Epithelial cell of proximal tubule (primary cell): Measurements from ENCODE around the gene BACE2. TPM values are rescaled to one million over a fixed set of nuclear protein-coding genes. Genes with fewer than 3 reads are reported as not detected.

ENCODE experiments used
- DNase-seq: peaks from one replicate; pipeline ENCODE4 v3.0.0-alpha.2; 2011; ENCODE audit warnings: low read depth
- H3K4me3 ChIP-seq: 2 replicates; pipeline ENCODE4 v1.5.1; 2011; ENCODE audit warnings: low read depth, mild to moderate bottlenecking, low read length
- CTCF ChIP-seq: conservative IDR thresholded peaks from 2 replicates; pipeline ENCODE4 v1.5.1; 2012; ENCODE audit warnings: low read depth, mild to moderate bottlenecking, low read length
- total RNA-seq: library from RNA; depleted of rRNA; stranded (reverse); fragments of >200 nt; gene quantifications from 2 replicates; pipeline ENCODE4 v1.2.3, GENCODE V29; 2015

Gene BACE2
- total RNA-seq, 1 donor from 2014 or later: 60.9 TPM

- no peak for TF ChIP-seq CTCF
- no peak for DNase-seq
- no peak overlapping the region for H3K4me3 ChIP-seq
These were observed 8.9 kb downstream of the BACE2 start for GRCh38 chr21:41176846-41177245.

- no peak for DNase-seq
- TF ChIP-seq CTCF: no peak
- no peak overlapping the region for H3K4me3 ChIP-seq
These were observed 12.8 kb downstream of the BACE2 start for GRCh38 chr21:41180752-41181151.

- no peak overlapping the region for H3K4me3 ChIP-seq
- no peak for DNase-seq
- no peak for TF ChIP-seq CTCF
These were observed 14.6 kb downstream of the BACE2 start for GRCh38 chr21:41182547-41182946.

- DNase-seq: no peak
- TF ChIP-seq CTCF: no peak
- H3K4me3 ChIP-seq: no peak overlapping the region
These were observed 15.6 kb downstream of the BACE2 start for GRCh38 chr21:41183575-41183974.

GRCh38 chr21:41185802-41186201 lies 17.8 kb downstream of the BACE2 start:
- TF ChIP-seq CTCF: no peak
- DNase-seq: no peak
- no peak overlapping the region for H3K4me3 ChIP-seq

- H3K4me3 ChIP-seq: no peak overlapping the region
- DNase-seq: no peak
- TF ChIP-seq CTCF: no peak
These were observed 19.0 kb downstream of the BACE2 start for GRCh38 chr21:41186755-41187536.

GRCh38 chr21:41187537-41188025 lies 19.6 kb downstream of the BACE2 start:
- no peak for DNase-seq
- TF ChIP-seq CTCF: no peak
- H3K4me3 ChIP-seq: no peak overlapping the region
